H1 (cell line): Measurements from ENCODE around the gene ST6GALNAC5. TPM values are rescaled to one million over a fixed set of nuclear protein-coding genes. Genes with fewer than 3 reads are reported as not detected.
"Not testable (repeated sequence)": the region's sequence is repeated elsewhere in the genome, so short reads cannot be mapped to it uniquely, and the experiment has no call there.

Experiments
- CTCF ChIA-PET: fragments of 300-600 bp; sonication (Branson Sonifier 250); formaldehyde crosslinking; loops from one replicate; lab custom pipeline; 2021; ENCODE audit not compliant: partially characterized antibody; lab: Charles Lee
- POLR2A ChIA-PET: fragments of 300-600 bp; sonication (Branson Sonifier 250); formaldehyde crosslinking; loops from one replicate; lab custom pipeline; 2021; ENCODE audit warnings: inconsistent platforms; ENCODE audit not compliant: partially characterized antibody; lab: Charles Lee
- DNase-seq, 2 experiments: peaks; one replicate each; pipeline versions ENCODE4 v3.0.0 to v3.0.0-alpha.2; 2010 to 2022; ENCODE audit warnings: low spot score in 2 of 2, low read depth in 1 of 2, mixed read lengths in 1 of 2
- FAIRE-seq: peaks from 2 replicates; lab custom pipeline; 2011; peaks lifted over from hg19 to GRCh38; lab: Jason Lieb, UNC
- H2AFZ ChIP-seq: 2 replicates; pipeline ENCODE4 v1.8.1; 2012; ENCODE audit warnings: low read length, inconsistent platforms
- H2AK5ac ChIP-seq: 2 replicates; pipeline ENCODE4 v1.6.1; 2013; ENCODE audit warnings: low read depth, low read length
- H2BK120ac ChIP-seq: replicated peaks from 2 replicates; pipeline ENCODE3; 2013; ENCODE audit warnings: low read depth, low read length, inconsistent platforms
- H2BK12ac ChIP-seq: 2 replicates; pipeline ENCODE4 v1.6.1; 2013; ENCODE audit warnings: low read depth, low read length
- H2BK15ac ChIP-seq: 2 replicates; pipeline ENCODE4 v1.6.1; 2013; ENCODE audit warnings: low read length
- H2BK20ac ChIP-seq: 2 replicates; pipeline ENCODE4 v1.6.1; 2013; ENCODE audit warnings: low read length
- H2BK5ac ChIP-seq: 2 replicates; pipeline ENCODE4 v1.6.1; 2013; ENCODE audit warnings: low read depth, low read length
- H3K14ac ChIP-seq: 2 replicates; pipeline ENCODE4 v1.6.1; 2013; ENCODE audit warnings: inconsistent platforms; ENCODE audit not compliant: insufficient read length
- H3K18ac ChIP-seq: 2 replicates; pipeline ENCODE4 v1.6.1; 2013; ENCODE audit warnings: low read length; ENCODE audit errors: extremely low read depth
- H3K23ac ChIP-seq: 2 replicates; pipeline ENCODE4 v1.6.1; 2013; ENCODE audit warnings: inconsistent platforms; ENCODE audit not compliant: insufficient read length
- H3K23me2 ChIP-seq: 2 replicates; pipeline ENCODE4 v1.6.1; 2013; ENCODE audit warnings: low read depth, low read length
- H3K27ac ChIP-seq: 2 replicates; pipeline ENCODE4 v1.6.1; 2011; ENCODE audit warnings: low read depth, low read length, inconsistent platforms
- H3K27me3 ChIP-seq, 4 experiments: replicated peaks in 1 of 4; 1 replicate in 1 of 4; 2 replicates in 3 of 4; pipeline versions ENCODE4 v1.6.1 to v1.8.1; 2011 to 2013; ENCODE audit warnings: low read length in 3 of 4, mild to moderate bottlenecking in 3 of 4, inconsistent platforms in 2 of 4, mixed read lengths in 2 of 4, moderate library complexity in 1 of 4; ENCODE audit not compliant: control insufficient read depth in 3 of 4, insufficient read depth in 3 of 4; ENCODE audit errors: extremely low read depth in 1 of 4
- H3K36me3 ChIP-seq, 4 experiments: 2 replicates each; pipeline versions ENCODE4 v1.6.1 to v1.8.1; 2011 to 2013; ENCODE audit warnings: mild to moderate bottlenecking in 4 of 4, low read length in 3 of 4, moderate library complexity in 2 of 4, control low read depth in 1 of 4, inconsistent platforms in 1 of 4; ENCODE audit not compliant: insufficient read depth in 4 of 4, control insufficient read depth in 2 of 4
- H3K4ac ChIP-seq: replicated peaks from 2 replicates; pipeline ENCODE3; 2013; ENCODE audit warnings: low read length, low read depth, mixed read lengths, inconsistent platforms; ENCODE audit not compliant: insufficient read length
- H3K4me1 ChIP-seq, 4 experiments: replicated peaks in 1 of 4; 1 replicate in 1 of 4; 2 replicates in 3 of 4; pipeline versions ENCODE4 v1.6.1 to v1.8.1; 2011 to 2013; ENCODE audit warnings: low read length in 3 of 4, inconsistent platforms in 2 of 4, mixed read lengths in 1 of 4; ENCODE audit not compliant: insufficient read depth in 4 of 4, control insufficient read depth in 3 of 4
- H3K4me2 ChIP-seq, 2 experiments: 2 replicates each; pipeline versions ENCODE4 v1.6.1 to v1.8.1; 2011 to 2013; ENCODE audit warnings: low read depth in 2 of 2, low read length in 2 of 2, control low read depth in 1 of 2, inconsistent platforms in 1 of 2, mild to moderate bottlenecking in 1 of 2; ENCODE audit not compliant: insufficient read depth in 1 of 2
- H3K4me3 ChIP-seq, 4 experiments: fragments of 200-600, 300-600 bp in 1 of 4; sonication (generic), shearing (Covaris generic), sonication (Bioruptor Twin) in 1 of 4; 2 replicates each; pipeline versions ENCODE4 v1.5.1 to v1.8.1; 2011 to 2016; ENCODE audit warnings: low read length in 4 of 4, low read depth in 3 of 4, control low read depth in 2 of 4, inconsistent platforms in 2 of 4, mild to moderate bottlenecking in 2 of 4, mixed read lengths in 1 of 4, moderate library complexity in 1 of 4; ENCODE audit not compliant: insufficient read depth in 2 of 4; ENCODE audit errors: extremely low read depth in 1 of 4
- H3K56ac ChIP-seq: replicated peaks from 2 replicates; pipeline ENCODE3; 2013; ENCODE audit warnings: low read depth, mild to moderate bottlenecking, mixed read lengths, low read length, inconsistent platforms; ENCODE audit not compliant: insufficient read length
- H3K79me1 ChIP-seq: 2 replicates; pipeline ENCODE4 v1.6.1; 2013; ENCODE audit warnings: low read depth, low read length, control low read depth
- H3K79me2 ChIP-seq, 2 experiments: 2 replicates each; pipeline versions ENCODE4 v1.6.1 to v1.8.1; 2012 to 2013; ENCODE audit warnings: low read length in 2 of 2, mild to moderate bottlenecking in 2 of 2, inconsistent platforms in 1 of 2; ENCODE audit not compliant: insufficient read depth in 2 of 2, control insufficient read depth in 1 of 2
- H3K9ac ChIP-seq, 4 experiments: replicated peaks in 1 of 4; 1 replicate in 1 of 4; 2 replicates in 3 of 4; pipeline versions ENCODE4 v1.6.1 to v1.8.1; 2011 to 2013; ENCODE audit warnings: low read depth in 3 of 4, low read length in 3 of 4, control low read depth in 2 of 4, mild to moderate bottlenecking in 2 of 4, moderate library complexity in 2 of 4, inconsistent platforms in 1 of 4; ENCODE audit errors: extremely low read depth in 1 of 4
- H3K9me3 ChIP-seq, 2 experiments: 2 replicates each; pipeline versions ENCODE4 v1.6.1 to v1.8.1; 2012 to 2013; ENCODE audit warnings: mild to moderate bottlenecking in 2 of 2, moderate library complexity in 2 of 2, control low read depth in 1 of 2, inconsistent platforms in 1 of 2, low read depth in 1 of 2, low read length in 1 of 2, mixed read lengths in 1 of 2; ENCODE audit not compliant: insufficient read depth in 2 of 2
- H4K20me1 ChIP-seq, 2 experiments: replicated peaks in 1 of 2; 2 replicates each; pipeline versions ENCODE3 to v1.8.1; 2011 to 2013; ENCODE audit warnings: inconsistent platforms in 2 of 2, low read length in 2 of 2, mild to moderate bottlenecking in 1 of 2; ENCODE audit not compliant: insufficient read depth in 2 of 2, control insufficient read depth in 1 of 2
- H4K5ac ChIP-seq: 2 replicates; pipeline ENCODE4 v1.6.1; 2013; ENCODE audit warnings: low read length, low read depth, mixed read lengths, inconsistent platforms; ENCODE audit not compliant: insufficient read length
- H4K8ac ChIP-seq: 2 replicates; pipeline ENCODE4 v1.8.0; 2013; ENCODE audit warnings: mild to moderate bottlenecking, moderate library complexity, low read length, inconsistent platforms; ENCODE audit not compliant: insufficient read depth; ENCODE audit errors: extremely low read depth
- H4K91ac ChIP-seq: replicated peaks from 2 replicates; pipeline ENCODE3; 2013; ENCODE audit warnings: low read length, mixed read lengths, inconsistent platforms; ENCODE audit not compliant: insufficient read length
- polyA plus RNA-seq, 7 experiments: library from polyadenylated mRNA; depleted of rRNA in 3 of 7; stranded (reverse) in 5 of 7; unstranded in 2 of 7; fragments of >200 nt in 5 of 7; fragments of 200-250 nt in 2 of 7; gene quantifications; 1 replicate in 5 of 7; 2 replicates in 1 of 7; 4 replicates in 1 of 7; pipeline versions ENCODE4 v1.2.1 to v1.2.3, GENCODE V29; 2011 to 2013; ENCODE audit warnings: missing spikeins in 2 of 7, mixed read lengths in 2 of 7
- total RNA-seq: library from RNA; stranded (reverse); fragmentation: NEBNext Ultra II Directional; extraction: Animal tissue kit (Norgen Biotek cat#: 25700); gene quantifications from 2 replicates; pipeline ENCODE4 v1.2.1, GENCODE V29; 2021

Gene ST6GALNAC5
- total and polyA plus RNA-seq, 2 of the 8 experiments (the other 6 are each of a cell fraction or from before 2014, with no cell fraction given) = 6.2 to 7.3 TPM

- H2BK20ac ChIP-seq, H4K8ac ChIP-seq, POLR2A ChIA-PET, H3K56ac ChIP-seq, H3K9me3 ChIP-seq, H3K18ac ChIP-seq, H4K5ac ChIP-seq, H3K4me1 ChIP-seq, H3K4ac ChIP-seq, CTCF ChIA-PET, H3K14ac ChIP-seq, H2BK15ac ChIP-seq, H4K20me1 ChIP-seq, H3K27me3 ChIP-seq, H3K9ac ChIP-seq, H2BK5ac ChIP-seq, H3K79me2 ChIP-seq, FAIRE-seq, H2BK120ac ChIP-seq, H3K4me3 ChIP-seq, H3K23ac ChIP-seq, H2AFZ ChIP-seq, H3K23me2 ChIP-seq, DNase-seq, H3K27ac ChIP-seq, H2BK12ac ChIP-seq, H3K79me1 ChIP-seq, H3K36me3 ChIP-seq, H2AK5ac ChIP-seq, H4K91ac ChIP-seq, H3K4me2 ChIP-seq: not testable (repeated sequence)
Observed at GRCh38 chr1:76822961-76823360, 44.3 kb upstream of the ST6GALNAC5 start.
